ENCODE results near the gene TRAM2. TPM values are rescaled to one million over a fixed set of nuclear protein-coding genes. Genes with fewer than 3 reads are reported as not detected.
A peak's percentile ranks its signal among the peaks of the same experiment; 100 is the strongest.

TRAM2 gene
- 16.8 TPM for total RNA-seq

GRCh38 chr6:52577022-52577777 is at the start of gene TRAM2:
TRAM2 (minus strand) TSS chr6:52577060; CDS start chr6:52576915, 145 bp downstream.
- DNase-seq = peak; percentile 71

GRCh38 chr6:52622810-52623209 is 46.0 kb upstream of the TRAM2 start:
- no peak for DNase-seq

- DNase-seq = no peak
Observed at GRCh38 chr6:52621631-52622030, 44.8 kb upstream of the TRAM2 start.

GRCh38 chr6:52620906-52621190 is 44.0 kb upstream of the TRAM2 start:
- no peak for DNase-seq

- DNase-seq = no peak
Observed at GRCh38 chr6:52620055-52620905, 43.4 kb upstream of the TRAM2 start.

- no peak for DNase-seq
Observed at GRCh38 chr6:52617087-52617486, 40.2 kb upstream of the TRAM2 start.

- no peak for DNase-seq
Observed at GRCh38 chr6:52616059-52616690, 39.3 kb upstream of the TRAM2 start.

- DNase-seq = no peak
Observed at GRCh38 chr6:52612336-52613054, 35.6 kb upstream of the TRAM2 start.

- no peak for DNase-seq
Observed at GRCh38 chr6:52611833-52612232, 35.0 kb upstream of the TRAM2 start.

- no peak for DNase-seq
Observed at GRCh38 chr6:52610745-52611355, 34.0 kb upstream of the TRAM2 start.

- DNase-seq = no peak
Observed at GRCh38 chr6:52610011-52610410, 33.2 kb upstream of the TRAM2 start.

- no peak for DNase-seq
Observed at GRCh38 chr6:52605610-52606185, 28.8 kb upstream of the TRAM2 start.

- DNase-seq = no peak
Observed at GRCh38 chr6:52603000-52603795, 26.3 kb upstream of the TRAM2 start.

- DNase-seq = no peak
Observed at GRCh38 chr6:52598824-52599190, 21.9 kb upstream of the TRAM2 start.

- peak; percentile 74 for DNase-seq
Observed at GRCh38 chr6:52598123-52598823, 21.4 kb upstream of the TRAM2 start.

- DNase-seq = no peak
Observed at GRCh38 chr6:52597738-52598122, 20.9 kb upstream of the TRAM2 start.

- DNase-seq = no peak
Observed at GRCh38 chr6:52596371-52597028, 19.6 kb upstream of the TRAM2 start.

- DNase-seq = no peak
Observed at GRCh38 chr6:52595796-52596130, 18.9 kb upstream of the TRAM2 start.

- DNase-seq = peak; percentile 65
Observed at GRCh38 chr6:52595000-52595795, 18.3 kb upstream of the TRAM2 start.

Data from skin of body (tissue), 2 donors.